Measurements from ENCODE around the gene DYNC1LI2.

DNA sequence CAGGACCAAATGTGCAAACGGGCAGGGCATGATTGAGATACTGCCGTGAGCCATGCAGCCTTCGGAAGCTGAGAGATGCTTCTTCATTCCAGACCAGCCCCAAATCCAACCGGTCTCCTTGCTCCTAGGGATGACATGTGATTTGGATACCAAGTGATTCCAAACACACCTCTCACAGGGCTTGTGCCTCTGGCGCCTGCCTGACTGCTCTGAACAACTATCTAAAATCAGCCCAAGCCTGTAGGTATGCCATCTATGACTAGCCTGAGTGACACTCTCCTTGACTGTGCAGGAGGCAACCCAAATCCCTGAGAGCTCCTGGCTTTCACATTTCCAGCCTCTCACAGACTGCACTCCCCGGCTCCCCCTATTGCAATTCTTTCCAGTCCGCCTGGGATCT, 20.3 kb downstream of the DYNC1LI2 start:
- TF ChIP-seq, protein P1, sequence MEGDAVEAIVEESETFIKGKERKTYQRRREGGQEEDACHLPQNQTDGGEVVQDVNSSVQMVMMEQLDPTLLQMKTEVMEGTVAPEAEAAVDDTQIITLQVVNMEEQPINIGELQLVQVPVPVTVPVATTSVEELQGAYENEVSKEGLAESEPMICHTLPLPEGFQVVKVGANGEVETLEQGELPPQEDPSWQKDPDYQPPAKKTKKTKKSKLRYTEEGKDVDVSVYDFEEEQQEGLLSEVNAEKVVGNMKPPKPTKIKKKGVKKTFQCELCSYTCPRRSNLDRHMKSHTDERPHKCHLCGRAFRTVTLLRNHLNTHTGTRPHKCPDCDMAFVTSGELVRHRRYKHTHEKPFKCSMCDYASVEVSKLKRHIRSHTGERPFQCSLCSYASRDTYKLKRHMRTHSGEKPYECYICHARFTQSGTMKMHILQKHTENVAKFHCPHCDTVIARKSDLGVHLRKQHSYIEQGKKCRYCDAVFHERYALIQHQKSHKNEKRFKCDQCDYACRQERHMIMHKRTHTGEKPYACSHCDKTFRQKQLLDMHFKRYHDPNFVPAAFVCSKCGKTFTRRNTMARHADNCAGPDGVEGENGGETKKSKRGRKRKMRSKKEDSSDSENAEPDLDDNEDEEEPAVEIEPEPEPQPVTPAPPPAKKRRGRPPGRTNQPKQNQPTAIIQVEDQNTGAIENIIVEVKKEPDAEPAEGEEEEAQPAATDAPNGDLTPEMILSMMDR (IDR thresholded peaks at IDR 0.05; ENCODE audit: low read depth, low read length, poor library complexity, severe bottlenecking) = no peak
- no peak for TF ChIP-seq EZH2phosphoT487 (IDR thresholded peaks at IDR 0.05; ENCODE audit: borderline replicate concordance, low read length)
